ENCODE data around the gene RGS3. TPM values are rescaled to one million over a fixed set of nuclear protein-coding genes. Genes with fewer than 3 reads are reported as not detected.

RGS3 gene
- total and polyA plus RNA-seq, 2 experiments from 2014 or later = 44.5 to 48.6 TPM

DNA sequence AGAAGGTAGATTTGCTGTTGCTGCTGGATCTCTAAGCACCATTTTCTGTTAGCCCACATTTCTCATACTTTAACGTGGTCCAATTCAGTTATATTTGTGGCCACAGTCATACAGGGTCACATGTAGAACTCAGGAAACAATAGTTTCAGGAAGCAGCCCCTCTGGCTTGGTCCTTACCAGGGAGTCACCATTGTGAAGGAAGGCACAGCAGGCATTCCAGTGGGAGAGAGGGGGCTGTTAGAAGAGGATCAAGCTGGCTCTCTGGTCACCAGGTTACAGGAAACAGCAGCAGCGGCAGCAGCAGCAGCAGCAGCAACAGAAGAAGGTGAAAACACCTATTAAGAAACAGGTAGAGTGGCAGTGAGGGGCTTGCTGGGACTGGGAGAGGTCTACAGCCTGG, 38.5 kb upstream of the RGS3 start:
- H3K4me3 ChIP-seq = no peak overlapping the region
- H3K27ac ChIP-seq = no peak overlapping the region
- 20 to 32% methylated on average over 2 of the region's 2 CpGs for WGBS, 2 experiments (ENCODE audit: low coverage in 1 of 2, low lambda C conversion rate in 2 of 2, missing lambda C conversion rate in 2 of 2)
- no peaks in the 10 kb centered on the region for H3F3A ChIP-seq (ENCODE audit: insufficient read depth)
- H2AFZ ChIP-seq = no peak overlapping the region
- no peaks in the 10 kb centered on the region for H3K27me3 ChIP-seq (replicated peaks; ENCODE audit: insufficient read depth)
- no peaks in the 10 kb centered on the region for H3K9me2 ChIP-seq (ENCODE audit: insufficient read depth)
- no peak for DNase-seq
- H3K9ac ChIP-seq = no peak overlapping the region
- no peak overlapping the region for H3K4me2 ChIP-seq (ENCODE audit: unreplicated experiment)
- H4K20me1 ChIP-seq (ENCODE audit: insufficient read depth) = no peaks in the 10 kb centered on the region
- H3K36me3 ChIP-seq (ENCODE audit: low read depth) = no peaks in the 10 kb centered on the region
- in situ Hi-C loops (cut with MboI) = loop anchor here (10.0 kb wide), 1 partner anchor 230 kb away; no protein-coding TSS in a partner anchor
- H3K79me2 ChIP-seq (ENCODE audit: insufficient read depth) = no peaks in the 10 kb centered on the region
- TF ChIP-seq EZH2phosphoT487 (IDR thresholded peaks at IDR 0.05; ENCODE audit: insufficient read depth, low read depth) (no peak), EZH2 (IDR thresholded peaks at IDR 0.05; ENCODE audit: insufficient read depth, poor library complexity, severe bottlenecking) (no peak)
- H3K9me3 ChIP-seq (ENCODE audit: low read depth) = no peaks in the 10 kb centered on the region
- H3K4me1 ChIP-seq (ENCODE audit: insufficient read depth) = no peaks in the 10 kb centered on the region

DNA sequence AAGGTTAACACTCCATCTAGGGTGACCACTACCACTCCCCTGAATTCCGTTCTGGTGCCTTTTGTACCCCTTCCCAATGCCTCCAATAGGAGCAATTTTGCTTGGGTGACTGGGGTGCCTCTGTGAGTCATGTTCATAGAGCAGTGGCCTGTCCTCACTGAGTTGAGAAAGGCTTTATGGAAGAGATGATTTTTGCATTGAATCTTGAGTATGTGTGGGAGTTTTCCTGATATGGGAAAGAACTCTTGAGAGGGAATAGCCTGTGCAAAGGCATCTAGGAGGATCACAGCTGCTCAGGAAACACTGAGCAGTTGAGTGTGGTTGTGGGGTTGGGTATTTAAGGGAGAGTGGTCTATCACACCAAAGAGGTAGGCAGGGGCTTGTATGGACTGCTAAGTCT, 36.8 kb upstream of the RGS3 start:
- no peak overlapping the region for H3K9ac ChIP-seq
- H3K27ac ChIP-seq = no peak overlapping the region
- peak; percentile 5 for DNase-seq
- H4K20me1 ChIP-seq (ENCODE audit: insufficient read depth) = no peaks in the 10 kb centered on the region
- TF ChIP-seq EZH2 (IDR thresholded peaks at IDR 0.05; ENCODE audit: insufficient read depth, poor library complexity, severe bottlenecking) = no peak
- TF ChIP-seq EZH2phosphoT487 (IDR thresholded peaks at IDR 0.05; ENCODE audit: insufficient read depth, low read depth) = no peak
- H3K4me2 ChIP-seq (ENCODE audit: unreplicated experiment) = no peak overlapping the region
- no peaks in the 10 kb centered on the region for H3K4me1 ChIP-seq (ENCODE audit: insufficient read depth)
- no peaks in the 10 kb centered on the region for H3K27me3 ChIP-seq (replicated peaks; ENCODE audit: insufficient read depth)
- H3K9me3 ChIP-seq (ENCODE audit: low read depth) = no peaks in the 10 kb centered on the region
- no peaks in the 10 kb centered on the region for H3F3A ChIP-seq (ENCODE audit: insufficient read depth)
- H2AFZ ChIP-seq = no peak overlapping the region
- no peaks in the 10 kb centered on the region for H3K9me2 ChIP-seq (ENCODE audit: insufficient read depth)
- H3K36me3 ChIP-seq (ENCODE audit: low read depth) = no peaks in the 10 kb centered on the region
- H3K4me3 ChIP-seq = no peak overlapping the region
- 36 to 50% methylated on average over 1 of the region's 1 CpG for WGBS, 2 experiments (ENCODE audit: low coverage in 1 of 2, low lambda C conversion rate in 2 of 2, missing lambda C conversion rate in 2 of 2)
- no peaks in the 10 kb centered on the region for H3K79me2 ChIP-seq (ENCODE audit: insufficient read depth)
- in situ Hi-C loops (cut with MboI) = loop anchor here (10.0 kb wide), 1 partner anchor 228 kb away; no protein-coding TSS in a partner anchor

GRCh38 chr9:113427629-113428028, 35.9 kb upstream of the RGS3 start:
- no peaks in the 10 kb centered on the region for H3K36me3 ChIP-seq (ENCODE audit: low read depth)
- no peak overlapping the region for H3K4me2 ChIP-seq (ENCODE audit: unreplicated experiment)
- H3K9me2 ChIP-seq (ENCODE audit: insufficient read depth) = no peaks in the 10 kb centered on the region
- TF ChIP-seq EZH2 (IDR thresholded peaks at IDR 0.05; ENCODE audit: insufficient read depth, poor library complexity, severe bottlenecking) = no peak
- no peak for TF ChIP-seq EZH2phosphoT487 (IDR thresholded peaks at IDR 0.05; ENCODE audit: insufficient read depth, low read depth)
- WGBS, 2 experiments (ENCODE audit: low coverage in 1 of 2, low lambda C conversion rate in 2 of 2, missing lambda C conversion rate in 2 of 2) = 82 to 88% methylated on average over 2 of the region's 2 CpGs
- no peak overlapping the region for H3K4me3 ChIP-seq
- no peaks in the 10 kb centered on the region for H3K9me3 ChIP-seq (ENCODE audit: low read depth)
- no peaks in the 10 kb centered on the region for H4K20me1 ChIP-seq (ENCODE audit: insufficient read depth)
- no peak overlapping the region for H3K27ac ChIP-seq
- no peak overlapping the region for H3K9ac ChIP-seq
- no peak overlapping the region for H2AFZ ChIP-seq
- H3K79me2 ChIP-seq (ENCODE audit: insufficient read depth) = no peaks in the 10 kb centered on the region
- H3K4me1 ChIP-seq (ENCODE audit: insufficient read depth) = no peaks in the 10 kb centered on the region
- H3F3A ChIP-seq (ENCODE audit: insufficient read depth) = no peaks in the 10 kb centered on the region
- no peaks in the 10 kb centered on the region for H3K27me3 ChIP-seq (replicated peaks; ENCODE audit: insufficient read depth)
- in situ Hi-C loops (cut with MboI) = loop anchor here (10.0 kb wide), 1 partner anchor 227 kb away; no protein-coding TSS in a partner anchor
- peak; percentile 71 for DNase-seq

- 85 to 100% methylated on average over 1 of the region's 1 CpG for WGBS, 2 experiments (ENCODE audit: low coverage in 1 of 2, low lambda C conversion rate in 2 of 2, missing lambda C conversion rate in 2 of 2)
- H4K20me1 ChIP-seq (ENCODE audit: insufficient read depth) = no peaks in the 10 kb centered on the region
- no peak overlapping the region for H3K27ac ChIP-seq
- H3K79me2 ChIP-seq (ENCODE audit: insufficient read depth) = no peaks in the 10 kb centered on the region
- TF ChIP-seq EZH2phosphoT487 (IDR thresholded peaks at IDR 0.05; ENCODE audit: insufficient read depth, low read depth) = no peak
- TF ChIP-seq EZH2 (IDR thresholded peaks at IDR 0.05; ENCODE audit: insufficient read depth, poor library complexity, severe bottlenecking) = no peak
- 0 out of 2 replicates have a peak, but pooled peaks cover 2% of the 10 kb centered on the region for H3K27me3 ChIP-seq (replicated peaks; ENCODE audit: insufficient read depth)
- no peaks in the 10 kb centered on the region for H3K9me2 ChIP-seq (ENCODE audit: insufficient read depth)
- H3K36me3 ChIP-seq (ENCODE audit: low read depth) = no peaks in the 10 kb centered on the region
- no peak overlapping the region for H3K9ac ChIP-seq
- H3K4me3 ChIP-seq = no peak overlapping the region
- in situ Hi-C loops (cut with MboI) = loop anchor here (10.0 kb wide), 1 partner anchor 227 kb away; no protein-coding TSS in a partner anchor
- H3F3A ChIP-seq (ENCODE audit: insufficient read depth) = no peaks in the 10 kb centered on the region
- no peaks in the 10 kb centered on the region for H3K9me3 ChIP-seq (ENCODE audit: low read depth)
- H3K4me2 ChIP-seq (ENCODE audit: unreplicated experiment) = no peak overlapping the region
- no peak overlapping the region for H2AFZ ChIP-seq
- DNase-seq = no peak
- H3K4me1 ChIP-seq (ENCODE audit: insufficient read depth) = no peaks in the 10 kb centered on the region
Observed at GRCh38 chr9:113428062-113428615, 35.4 kb upstream of the RGS3 start.

Measured in GM23248 (cell line).